ENCODE measurements around the gene TRAPPC2B. TPM values are rescaled to one million over a fixed set of nuclear protein-coding genes. Genes with fewer than 3 reads are reported as not detected.

Gene TRAPPC2B
- total and polyA plus RNA-seq, 2 of the 13 experiments (the other 11 are each of a cell fraction or from before 2014, with no cell fraction given), result 13.3 to 17.7 TPM

DNA sequence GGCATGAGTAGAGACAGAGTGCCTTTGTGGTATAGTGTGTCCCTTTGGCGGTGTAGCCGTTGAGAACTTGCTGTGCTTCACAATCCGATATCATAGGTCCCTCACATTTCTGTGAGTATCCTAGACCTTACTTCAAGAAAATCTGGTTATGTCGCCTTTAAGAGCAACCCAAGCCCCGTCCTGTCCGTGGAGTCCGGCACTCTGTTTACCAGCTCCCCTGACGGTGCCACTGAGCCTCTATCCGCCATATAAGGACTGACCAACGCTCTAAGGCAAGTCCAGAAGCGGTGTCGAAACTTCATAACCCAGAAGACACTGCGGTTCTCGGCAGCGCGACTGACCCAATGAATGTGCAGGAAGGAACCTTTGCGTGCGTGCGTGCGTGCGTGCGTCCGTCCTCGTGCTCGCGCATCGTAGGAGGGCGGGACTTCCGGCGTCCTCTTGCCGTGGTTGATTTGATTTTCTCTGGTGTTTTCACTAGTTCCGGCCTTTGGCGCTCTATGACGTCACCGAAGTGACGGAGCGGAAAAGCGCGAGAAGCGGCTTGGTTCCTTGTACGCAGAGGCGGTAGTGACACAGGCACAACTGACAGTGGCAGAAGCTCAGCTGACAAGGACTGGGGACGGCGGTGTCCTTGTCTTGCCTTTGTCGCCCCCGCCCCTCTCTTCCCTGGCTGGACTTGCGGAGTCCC, at the start of gene TRAPPC2B, which contains the start of gene ZNF547 (continued):
- TF ChIP-seq ZNF382 (CRISPR knock-in tag; IDR thresholded peaks at IDR 0.05; ENCODE audit: borderline replicate concordance), result no peak

DNA sequence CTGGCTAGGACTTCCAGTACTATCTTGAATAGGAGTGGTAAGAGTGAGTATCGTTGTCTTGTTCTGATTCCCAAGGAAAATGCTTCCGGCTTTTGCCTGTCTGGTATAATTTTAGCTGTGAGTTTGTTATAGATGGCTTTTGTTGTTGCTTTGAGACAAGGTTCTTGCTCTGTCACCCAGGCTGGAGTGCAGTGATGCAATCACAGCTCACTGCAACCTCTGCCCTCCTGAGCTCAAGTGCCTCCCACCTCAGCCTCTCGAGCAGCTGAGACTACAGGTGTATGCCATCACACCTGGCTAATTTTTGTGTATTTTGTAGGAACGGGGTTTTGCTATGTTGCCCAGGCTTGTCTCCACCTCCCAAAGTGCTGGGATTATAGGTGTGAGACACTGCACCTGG, 49.2 kb upstream of the TRAPPC2B start:
- Histone ChIP-seq H3K9me3 (ENCODE audit: low read length) (no peaks in the 10 kb centered on the region), H3K4me1 (ENCODE audit: insufficient read depth, low read length) (peaks cover 15% of the 10 kb centered on the region; the same call in 1 of the 2 replicates), H3K9ac (ENCODE audit: insufficient read depth, low read depth, low read length) (no peak overlapping the region), H3K36me3 (replicated peaks in 1 of 2; ENCODE audit: control insufficient read depth in 1 of 2, insufficient read depth in 2 of 2, low read length in 2 of 2) (no peaks in the 10 kb centered on the region), H3K79me2 (ENCODE audit: insufficient read depth, low read length) (no peaks in the 10 kb centered on the region), H2AFZ (ENCODE audit: low read length) (no peak overlapping the region), H3K27me3 (ENCODE audit: control insufficient read depth in 1 of 2, insufficient read depth in 2 of 2, low read length in 2 of 2) (0 out of 5 replicates have a peak, but pooled peaks cover 2 to 4% of the 10 kb centered on the region in 2 experiments), H3K4me3 (replicated peaks in 1 of 3; ENCODE audit: insufficient read depth in 1 of 3, low read depth in 2 of 3, low read length in 3 of 3) (no peak overlapping the region), H3K27ac (ENCODE audit: extremely low read length, insufficient read depth, low read length) (no peak overlapping the region), H4K20me1 (ENCODE audit: insufficient read depth, low read length) (no peaks in the 10 kb centered on the region), H3K4me2 (ENCODE audit: low read depth, low read length) (peak overlapping the region; percentile 14; the same call in 1 of the 2 replicates)
- no peak for TF ChIP-seq MLLT10 (CRISPR knock-in tag; IDR thresholded peaks at IDR 0.05)
- TF ChIP-seq ATF4 (CRISPR knock-in tag; IDR thresholded peaks at IDR 0.05), result peak in 1 of 2 experiments; percentile 71; a peak in 2 of 4 replicates
- peak; percentile 85 for TF ChIP-seq CEBPG (CRISPR knock-in tag; IDR thresholded peaks at IDR 0.05)
- TF ChIP-seq ZNF770 (CRISPR knock-in tag; IDR thresholded peaks at IDR 0.05), result peak; percentile 77
- TF ChIP-seq ZNF720 (CRISPR knock-in tag; IDR thresholded peaks at IDR 0.05), result no peak
- TF ChIP-seq CEBPB (IDR thresholded peaks at IDR 0.05; ENCODE audit: borderline replicate concordance, low read depth, low read length), result peak; percentile 88; the same call in 1 of the 2 replicates
- ATAC-seq (no peak), FAIRE-seq (peak; percentile 12), DNase-seq (ENCODE audit: low spot score) (no peak)
- WGBS (ENCODE audit: low lambda C conversion rate), result 0% methylated on average over 4 of the region's 4 CpGs
- in situ Hi-C loops (cut with HindIII; ENCODE audit: extremely low pct_ligation_motif_present, low pct_unique_long_range_greater_than_20kb) (no loop called here), intact Hi-C loops (cut with micrococcal nuclease; ENCODE audit: unreplicated experiment) (no loop called here)
- POLR2A ChIA-PET, result interaction anchor here (0.6 kb wide), 1 partner anchor 132 kb away, joined by 3 read pairs; no protein-coding TSS in a partner anchor
- BruUV-seq (replicated peaks), result no TSS peak
- CTCF ChIA-PET (ENCODE audit: low intra/inter-chr PET ratio, low total read pairs), result no interaction called here
